Measurements from ENCODE around the gene DNAJC8. TPM values are rescaled to one million over a fixed set of nuclear protein-coding genes. Genes with fewer than 3 reads are reported as not detected.

The DNAJC8 gene
- total RNA-seq, 1 experiment from 2014 or later = 127 TPM

DNA sequence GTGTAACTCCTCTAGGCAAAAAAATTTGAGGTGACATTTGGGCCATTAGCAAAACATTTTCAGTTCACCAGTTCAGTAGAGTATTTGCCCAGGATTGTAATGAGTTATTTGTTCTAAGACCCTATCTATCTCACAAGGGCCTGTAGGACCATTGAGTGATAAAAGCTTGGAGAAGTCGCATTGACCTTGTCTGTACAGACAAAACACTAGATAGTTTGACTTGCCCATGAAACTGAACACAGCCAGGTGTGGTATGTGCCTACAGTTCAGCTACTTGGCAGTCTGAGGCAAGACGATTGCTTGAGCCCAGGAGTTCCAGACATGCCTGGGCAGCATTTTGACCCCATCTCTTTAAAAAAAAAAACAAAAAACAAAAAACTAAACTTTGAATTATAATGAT, 6.2 kb upstream of the DNAJC8 start:
- ATAC-seq = no peak
- ChIA-PET POLR2A (interaction anchor here (0.6 kb wide), 2 partner anchors 340 to 724 kb away, joined by 6 to 11 read pairs; no protein-coding TSS in a partner anchor), CTCF (interaction anchor here (0.6 kb wide), 1 partner anchor 387 kb away, joined by 6 read pairs; no protein-coding TSS in a partner anchor)
- H3K4me3 ChIP-seq (ENCODE audit: low read depth in 2 of 2, low read length in 2 of 2) = no peak overlapping the region
- in situ Hi-C loops (cut with HindIII; ENCODE audit: low pct_unique_long_range_greater_than_20kb, low sequenced_read_pairs) = no loop called here
- no peak overlapping the region for H3K27ac ChIP-seq (ENCODE audit: low read length)
- BruUV-seq (replicated peaks) = no TSS peak
- no peak for DNase-seq (ENCODE audit: low read depth, low spot score)
- TF ChIP-seq SIN3A (IDR thresholded peaks at IDR 0.05; ENCODE audit: borderline replicate concordance, insufficient read depth, low read depth, low read length) (no peak), CTCF (IDR thresholded peaks at IDR 0.05) (no peak), POLR2AphosphoS5 (IDR thresholded peaks at IDR 0.05; ENCODE audit: low read depth, low read length) (no peak), TCF7L2 (IDR thresholded peaks at IDR 0.05; ENCODE audit: low read depth, low read length) (no peak)
- TF ChIP-seq, protein P1, sequence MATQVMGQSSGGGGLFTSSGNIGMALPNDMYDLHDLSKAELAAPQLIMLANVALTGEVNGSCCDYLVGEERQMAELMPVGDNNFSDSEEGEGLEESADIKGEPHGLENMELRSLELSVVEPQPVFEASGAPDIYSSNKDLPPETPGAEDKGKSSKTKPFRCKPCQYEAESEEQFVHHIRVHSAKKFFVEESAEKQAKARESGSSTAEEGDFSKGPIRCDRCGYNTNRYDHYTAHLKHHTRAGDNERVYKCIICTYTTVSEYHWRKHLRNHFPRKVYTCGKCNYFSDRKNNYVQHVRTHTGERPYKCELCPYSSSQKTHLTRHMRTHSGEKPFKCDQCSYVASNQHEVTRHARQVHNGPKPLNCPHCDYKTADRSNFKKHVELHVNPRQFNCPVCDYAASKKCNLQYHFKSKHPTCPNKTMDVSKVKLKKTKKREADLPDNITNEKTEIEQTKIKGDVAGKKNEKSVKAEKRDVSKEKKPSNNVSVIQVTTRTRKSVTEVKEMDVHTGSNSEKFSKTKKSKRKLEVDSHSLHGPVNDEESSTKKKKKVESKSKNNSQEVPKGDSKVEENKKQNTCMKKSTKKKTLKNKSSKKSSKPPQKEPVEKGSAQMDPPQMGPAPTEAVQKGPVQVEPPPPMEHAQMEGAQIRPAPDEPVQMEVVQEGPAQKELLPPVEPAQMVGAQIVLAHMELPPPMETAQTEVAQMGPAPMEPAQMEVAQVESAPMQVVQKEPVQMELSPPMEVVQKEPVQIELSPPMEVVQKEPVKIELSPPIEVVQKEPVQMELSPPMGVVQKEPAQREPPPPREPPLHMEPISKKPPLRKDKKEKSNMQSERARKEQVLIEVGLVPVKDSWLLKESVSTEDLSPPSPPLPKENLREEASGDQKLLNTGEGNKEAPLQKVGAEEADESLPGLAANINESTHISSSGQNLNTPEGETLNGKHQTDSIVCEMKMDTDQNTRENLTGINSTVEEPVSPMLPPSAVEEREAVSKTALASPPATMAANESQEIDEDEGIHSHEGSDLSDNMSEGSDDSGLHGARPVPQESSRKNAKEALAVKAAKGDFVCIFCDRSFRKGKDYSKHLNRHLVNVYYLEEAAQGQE (IDR thresholded peaks at IDR 0.05; ENCODE audit: insufficient read depth in 1 of 2, low read depth in 2 of 2, low read length in 1 of 2) = no peak
- H3K27me3 ChIP-seq (ENCODE audit: control insufficient read depth, insufficient read depth, low read length) = no peaks in the 10 kb centered on the region
- H3K4me1 ChIP-seq (ENCODE audit: control insufficient read depth, insufficient read depth, low read length) = peaks cover 8% of the 10 kb centered on the region
- intact Hi-C loops (cut with micrococcal nuclease; ENCODE audit: unreplicated experiment) = no loop called here
- no peaks in the 10 kb centered on the region for H3K9me3 ChIP-seq (ENCODE audit: control insufficient read depth, insufficient read depth, low read depth, low read length)
- H3K36me3 ChIP-seq (ENCODE audit: control insufficient read depth, insufficient read depth, low read length) = no peaks in the 10 kb centered on the region; the same call in 1 of the 2 replicates

DNA sequence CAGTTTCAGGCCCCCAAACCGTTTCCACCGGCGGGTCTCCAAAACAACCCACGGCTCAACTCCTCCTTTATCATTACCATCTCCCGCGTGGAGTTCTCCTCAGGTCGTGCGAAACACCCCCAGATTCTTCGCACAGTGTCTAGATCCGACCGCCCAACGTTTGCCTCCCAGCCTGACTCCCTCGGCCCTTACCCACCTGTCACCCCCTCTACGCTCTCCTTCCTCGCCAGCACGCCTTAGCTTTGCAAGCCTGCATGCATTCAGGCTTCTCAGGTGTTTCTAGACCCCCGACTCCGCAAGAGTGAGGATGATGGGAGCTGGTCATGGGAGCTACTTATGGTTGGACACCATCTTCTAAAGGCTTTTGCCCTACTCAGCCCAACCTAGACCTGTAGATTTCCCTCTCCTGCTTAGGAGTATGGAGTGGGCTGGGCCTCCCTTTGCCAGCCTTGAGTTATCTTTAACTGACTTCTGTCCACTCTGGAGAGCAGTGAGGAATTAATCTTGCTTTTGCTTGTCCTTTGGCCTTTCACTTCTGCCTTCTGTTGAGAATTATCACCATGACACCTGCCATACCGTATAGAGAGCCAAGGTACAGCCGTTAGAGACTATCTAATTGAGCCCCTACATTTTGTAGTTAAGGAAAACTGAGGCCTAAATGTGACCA, 4.0 kb upstream of the DNAJC8 start:
- H3K36me3 ChIP-seq (ENCODE audit: control insufficient read depth, insufficient read depth, low read length) = no peaks in the 10 kb centered on the region; the same call in 1 of the 2 replicates
- TF ChIP-seq, protein P1 (IDR thresholded peaks at IDR 0.05; ENCODE audit: insufficient read depth in 1 of 2, low read depth in 2 of 2, low read length in 1 of 2) = no peak
- TF ChIP-seq POLR2AphosphoS5 (IDR thresholded peaks at IDR 0.05; ENCODE audit: low read depth, low read length) (no peak), SIN3A (IDR thresholded peaks at IDR 0.05; ENCODE audit: borderline replicate concordance, insufficient read depth, low read depth, low read length) (no peak), CTCF (IDR thresholded peaks at IDR 0.05) (no peak), TCF7L2 (IDR thresholded peaks at IDR 0.05; ENCODE audit: low read depth, low read length) (no peak)
- ChIA-PET CTCF (no interaction called here), POLR2A (interaction anchor here (1.0 kb wide), 1 partner anchor 10 kb away, joined by 6 read pairs; no protein-coding TSS in a partner anchor)
- intact Hi-C loops (cut with micrococcal nuclease; ENCODE audit: unreplicated experiment) (no loop called here), in situ Hi-C loops (cut with HindIII; ENCODE audit: low pct_unique_long_range_greater_than_20kb, low sequenced_read_pairs) (no loop called here)
- DNase-seq (ENCODE audit: low read depth, low spot score) = no peak
- H3K27ac ChIP-seq (ENCODE audit: low read length) = peak overlapping the region; percentile 91
- H3K4me1 ChIP-seq (ENCODE audit: control insufficient read depth, insufficient read depth, low read length) = peaks cover 8% of the 10 kb centered on the region
- ATAC-seq = no peak
- H3K27me3 ChIP-seq (ENCODE audit: control insufficient read depth, insufficient read depth, low read length) = no peaks in the 10 kb centered on the region
- peak overlapping the region; percentile 92 to 94 for H3K4me3 ChIP-seq (ENCODE audit: low read depth in 2 of 2, low read length in 2 of 2)
- H3K9me3 ChIP-seq (ENCODE audit: control insufficient read depth, insufficient read depth, low read depth, low read length) = no peaks in the 10 kb centered on the region
- no TSS peak for BruUV-seq (replicated peaks)

Measured in Panc1 (cell line).